ENCODE data around the gene ZNF169.
A peak's percentile ranks its signal among the peaks of the same experiment; 100 is the strongest.
"Not testable (repeated sequence)": the region's sequence is repeated elsewhere in the genome, so short reads cannot be mapped to it uniquely, and the experiment has no call there.

The ZNF169 gene

GRCh38 chr9:94259077-94259862 is at the start of gene ZNF169:
TSS of gene ZNF169 (plus strand) at chr9:94259298. CDS start at chr9:94278813, 19,515 bp downstream.
- peak; percentile 94 for DNase-seq

GRCh38 chr9:94210616-94211603 is 48.2 kb upstream of the ZNF169 start:
- DNase-seq, result no peak

- no peak for DNase-seq
Measured at GRCh38 chr9:94212091-94212490, 47.0 kb upstream of the ZNF169 start.

- DNase-seq, result no peak
Measured at GRCh38 chr9:94212531-94212930, 46.6 kb upstream of the ZNF169 start.

GRCh38 chr9:94213511-94214124 is 45.5 kb upstream of the ZNF169 start:
- DNase-seq, result peak; percentile 90

- no peak for DNase-seq
Measured at GRCh38 chr9:94222870-94223269, 36.2 kb upstream of the ZNF169 start.

GRCh38 chr9:94225413-94225812 is 33.7 kb upstream of the ZNF169 start:
- not testable (repeated sequence) for DNase-seq

GRCh38 chr9:94228616-94229015 is 30.5 kb upstream of the ZNF169 start:
- DNase-seq, result no peak

GRCh38 chr9:94232428-94232827 is 26.7 kb upstream of the ZNF169 start:
- DNase-seq, result no peak

- not testable (repeated sequence) for DNase-seq
Measured at GRCh38 chr9:94241098-94241497, 18.0 kb upstream of the ZNF169 start.

- no peak for DNase-seq
Measured at GRCh38 chr9:94245651-94246050, 13.4 kb upstream of the ZNF169 start.

GRCh38 chr9:94250456-94250855 is 8.6 kb upstream of the ZNF169 start:
- no peak for DNase-seq

GRCh38 chr9:94256007-94256406 is 3.1 kb upstream of the ZNF169 start:
- DNase-seq, result no peak

- DNase-seq, result not testable (repeated sequence)
Measured at GRCh38 chr9:94265626-94266402, 6.7 kb downstream of the ZNF169 start.

GRCh38 chr9:94269264-94269663 is 10.2 kb downstream of the ZNF169 start:
- no peak for DNase-seq

GRCh38 chr9:94270009-94270408 is 10.9 kb downstream of the ZNF169 start:
- no peak for DNase-seq

GRCh38 chr9:94277029-94277428 is 17.9 kb downstream of the ZNF169 start:
- not testable (repeated sequence) for DNase-seq

- no peak for DNase-seq
Measured at GRCh38 chr9:94277885-94278536, 18.9 kb downstream of the ZNF169 start.

GRCh38 chr9:94280409-94280989 is 21.4 kb downstream of the ZNF169 start:
- DNase-seq, result no peak

GRCh38 chr9:94281101-94281500 is 22.0 kb downstream of the ZNF169 start:
- DNase-seq, result no peak

- DNase-seq, result no peak
Measured at GRCh38 chr9:94286116-94286515, 27.0 kb downstream of the ZNF169 start.

All from suppressor macrophage treated with lipopolysaccharide for 4 hours (primary cell).